GM19025 (cell line): ENCODE data around the gene MYLK.
"Not testable (repeated sequence)": the region's sequence is repeated elsewhere in the genome, so short reads cannot be mapped to it uniquely, and the experiment has no call there.

Experiments used
- ATAC-seq: cut with Tn5 transposase; IDR thresholded peaks from one replicate; pipeline ENCODE4 v1.9.1; 2021; ENCODE audit warnings: mild to moderate bottlenecking, low read depth, moderate library complexity; ENCODE audit not compliant: unreplicated experiment

MYLK gene

GRCh38 chr3:123728014-123728413 lies 156.1 kb downstream of the MYLK start:
- ATAC-seq, result no peak

GRCh38 chr3:123725652-123726400 lies 158.3 kb downstream of the MYLK start:
- no peak for ATAC-seq

GRCh38 chr3:123724306-123724705 lies 159.8 kb downstream of the MYLK start:
- no peak for ATAC-seq

- no peak for ATAC-seq
Observed at GRCh38 chr3:123723522-123724168, 160.5 kb downstream of the MYLK start.

DNA sequence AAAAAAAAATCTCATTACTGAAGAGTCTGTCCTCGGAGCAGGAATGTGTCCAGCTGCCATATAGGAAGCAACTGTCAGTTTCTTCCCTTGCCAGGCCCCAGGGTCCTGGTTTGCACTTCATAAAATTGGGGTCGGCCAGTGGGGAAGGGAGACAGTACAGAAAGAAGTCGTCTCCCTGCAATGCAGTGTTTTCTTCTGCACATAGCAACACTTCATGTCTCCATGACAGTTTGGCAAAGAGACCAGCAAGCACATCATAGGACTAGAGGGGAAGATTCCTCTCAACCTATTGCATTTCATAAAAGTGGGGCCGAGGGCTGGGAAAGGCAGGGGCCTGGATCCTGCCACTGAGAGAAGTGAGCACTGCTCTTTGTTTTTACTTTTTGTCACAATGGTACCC lies 161.1 kb downstream of the MYLK start:
- no peak for ATAC-seq

- ATAC-seq, result no peak
Observed at GRCh38 chr3:123722456-123722855, 161.7 kb downstream of the MYLK start.

DNA sequence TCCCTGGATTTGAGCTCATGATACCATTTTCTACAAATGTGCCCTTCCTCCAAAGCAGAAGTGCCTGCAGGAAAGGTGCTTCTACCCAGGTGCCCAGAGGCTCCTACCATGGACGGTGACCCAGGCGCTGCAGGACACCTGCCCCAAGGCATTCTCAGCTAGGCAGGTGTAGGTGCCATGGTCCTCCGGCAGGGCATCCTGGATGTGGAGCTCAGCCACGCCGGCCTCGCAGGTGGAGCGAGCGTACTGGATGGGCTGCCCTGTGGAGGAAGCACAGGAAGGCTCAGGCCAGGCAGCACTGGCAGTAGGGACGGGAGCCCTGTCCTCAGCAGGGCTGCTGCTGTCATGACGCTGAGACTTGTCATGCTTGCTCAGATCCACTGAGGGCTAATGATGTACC lies 162.1 kb downstream of the MYLK start:
- no peak for ATAC-seq

DNA sequence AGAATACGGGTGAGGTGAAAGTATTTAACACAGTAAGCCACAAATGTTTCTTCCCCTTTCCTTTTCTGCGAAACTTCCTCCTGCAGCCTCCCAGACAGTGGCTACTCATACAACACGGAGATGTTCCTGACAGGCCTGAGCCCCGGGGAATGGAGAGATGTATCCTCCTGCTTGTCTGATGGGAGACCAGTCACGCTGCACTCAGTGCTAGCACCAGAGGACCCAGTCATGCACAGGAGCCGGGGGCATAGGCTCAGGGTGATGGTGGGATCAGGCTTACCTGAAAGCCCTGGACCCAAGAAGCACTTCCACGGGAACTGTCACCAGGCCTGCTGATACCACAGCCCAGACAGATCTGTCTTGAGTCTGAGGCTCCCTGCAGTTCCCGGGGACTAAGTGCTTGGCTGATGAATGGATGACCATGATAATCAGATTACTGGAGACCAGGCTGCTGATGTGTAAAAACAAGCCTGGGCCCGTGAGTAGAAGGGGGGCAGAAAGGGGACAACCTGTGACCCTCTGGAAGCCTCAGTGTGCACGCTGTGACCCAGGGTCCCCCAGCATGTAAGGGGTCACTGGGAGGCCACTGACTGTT lies 162.9 kb downstream of the MYLK start:
- ATAC-seq, result not testable (repeated sequence)

DNA sequence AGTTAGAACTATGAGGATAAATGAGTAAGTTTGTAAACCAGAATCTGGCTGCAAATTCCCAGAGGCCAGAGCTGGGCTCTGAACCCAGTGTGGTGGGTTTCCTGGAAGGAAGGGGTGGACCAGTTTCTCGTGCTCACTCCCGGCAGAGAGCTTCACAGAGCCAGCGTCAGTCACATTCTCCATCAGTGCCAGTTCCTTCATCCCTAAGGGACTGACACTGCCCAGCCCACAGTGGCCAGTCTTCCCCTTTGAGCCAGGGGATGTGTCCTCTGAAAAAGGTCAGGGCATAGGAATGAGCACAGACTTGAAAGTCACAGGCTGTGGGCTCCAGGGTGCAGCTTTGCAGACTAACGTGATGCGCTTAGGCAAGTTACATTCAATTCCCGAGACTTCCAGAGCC lies 163.5 kb downstream of the MYLK start:
- no peak for ATAC-seq

GRCh38 chr3:123719862-123720453 lies 164.2 kb downstream of the MYLK start:
- no peak for ATAC-seq

DNA sequence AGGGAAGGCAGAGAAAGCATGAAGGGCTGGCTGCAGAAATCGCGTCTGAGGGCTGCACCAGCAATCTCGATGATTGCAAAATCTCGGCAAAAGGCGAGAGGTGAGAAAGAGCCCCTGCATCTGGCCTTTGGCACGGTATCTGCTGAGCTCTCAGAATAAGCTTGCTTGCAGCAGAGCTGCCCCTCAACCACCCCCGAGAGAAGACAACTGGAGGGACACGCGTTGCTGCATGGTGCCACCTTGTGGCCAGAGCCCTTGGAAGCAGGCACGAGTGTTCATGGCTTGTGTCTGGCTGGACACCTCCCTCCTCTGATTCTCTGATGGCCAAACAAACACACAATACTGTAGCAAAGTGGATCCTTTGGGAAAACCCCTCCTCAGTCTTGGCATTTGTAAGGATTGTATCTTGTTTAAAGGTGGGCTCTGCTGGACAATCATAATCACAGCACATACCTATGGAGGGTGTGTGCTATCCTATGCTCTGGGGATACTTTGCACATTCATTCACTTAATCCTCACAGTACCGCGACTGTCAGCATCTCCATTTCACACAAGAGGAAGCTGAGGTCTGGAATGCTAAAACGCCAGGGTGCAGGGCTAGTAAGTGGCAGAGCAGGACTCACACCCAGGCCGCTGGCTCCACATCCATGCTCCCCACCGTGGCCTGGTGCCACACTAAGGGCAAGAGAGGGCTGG lies 164.9 kb downstream of the MYLK start:
- not testable (repeated sequence) for ATAC-seq

DNA sequence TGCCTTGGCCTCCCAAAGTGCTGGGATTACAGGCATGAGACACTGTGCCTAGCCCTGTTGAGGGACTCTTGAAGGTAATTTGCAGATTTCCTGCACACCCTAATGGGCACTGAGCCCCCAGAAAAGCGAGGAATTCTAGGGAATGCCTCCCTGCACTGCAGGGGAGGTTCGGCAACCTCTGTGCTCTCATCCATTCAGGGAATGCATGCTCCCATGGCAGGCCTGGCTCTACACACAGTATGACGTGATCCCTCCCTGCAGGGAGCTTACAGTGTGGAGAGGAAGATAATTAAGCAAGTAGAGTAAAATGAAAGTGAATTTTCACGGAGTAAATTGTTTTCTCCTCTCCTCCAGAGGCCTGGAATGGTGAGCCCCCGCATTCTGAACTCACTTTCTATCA lies 166.0 kb downstream of the MYLK start:
- ATAC-seq, result no peak

- not testable (repeated sequence) for ATAC-seq
Observed at GRCh38 chr3:123717451-123717850, 166.7 kb downstream of the MYLK start.

DNA sequence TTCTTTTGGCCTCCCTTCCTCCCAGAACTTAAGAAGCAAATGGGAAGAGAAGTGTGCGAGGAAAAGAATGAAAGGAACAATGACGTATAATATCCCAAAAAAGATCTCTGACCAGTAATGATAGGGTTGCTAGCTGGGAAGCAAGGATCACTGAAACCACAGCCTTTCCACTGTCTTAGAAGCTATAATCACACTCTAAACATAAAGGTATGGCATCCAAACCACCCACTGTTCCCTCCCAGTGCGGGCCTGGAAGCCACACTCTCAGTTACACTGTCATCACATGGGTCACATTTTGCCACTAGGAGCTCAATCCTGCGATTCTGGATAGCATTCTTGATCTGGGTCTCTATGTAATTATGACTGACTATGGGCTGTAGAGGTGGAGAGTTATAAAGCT lies 167.7 kb downstream of the MYLK start:
- ATAC-seq, result no peak

GRCh38 chr3:123713211-123713610 lies 170.9 kb downstream of the MYLK start:
- no peak for ATAC-seq

DNA sequence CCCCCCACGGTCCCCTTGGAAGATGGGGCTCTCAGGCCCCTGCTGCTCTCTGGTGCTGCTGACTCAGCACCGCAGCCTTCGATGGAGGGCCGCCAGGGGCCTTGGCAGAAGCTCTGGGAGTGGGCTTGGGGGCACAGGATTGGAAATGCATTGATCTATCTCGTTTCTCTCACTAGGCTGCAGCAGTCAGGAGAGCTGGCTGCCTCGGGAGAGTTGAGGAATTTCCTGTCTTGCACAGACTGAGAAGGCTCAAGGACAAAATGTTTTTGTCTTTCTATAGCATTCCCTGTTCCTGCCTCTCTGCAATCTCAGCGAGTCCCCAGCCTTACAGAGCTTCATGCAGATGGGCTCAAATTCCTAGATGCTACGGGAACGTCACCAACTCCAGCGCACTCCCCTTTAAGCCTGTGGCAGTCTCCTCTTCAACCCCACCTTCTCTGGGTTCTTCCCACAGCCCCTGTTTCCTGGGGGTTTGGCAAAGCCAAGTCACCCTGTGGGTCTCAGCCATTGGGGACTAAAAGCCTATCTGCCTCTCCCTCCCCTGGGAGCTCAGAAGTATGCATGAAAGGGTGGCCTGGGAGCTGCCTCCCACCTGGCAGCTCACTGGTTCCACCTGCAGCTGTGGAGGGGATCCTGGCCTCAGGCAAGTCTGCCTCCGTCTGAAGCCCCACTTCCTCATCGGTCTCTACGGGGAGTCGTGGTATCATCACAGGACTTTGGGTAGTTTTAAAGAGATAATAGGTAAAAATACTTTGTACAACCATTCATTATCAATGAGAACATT lies 171.9 kb downstream of the MYLK start:
- ATAC-seq, result no peak

DNA sequence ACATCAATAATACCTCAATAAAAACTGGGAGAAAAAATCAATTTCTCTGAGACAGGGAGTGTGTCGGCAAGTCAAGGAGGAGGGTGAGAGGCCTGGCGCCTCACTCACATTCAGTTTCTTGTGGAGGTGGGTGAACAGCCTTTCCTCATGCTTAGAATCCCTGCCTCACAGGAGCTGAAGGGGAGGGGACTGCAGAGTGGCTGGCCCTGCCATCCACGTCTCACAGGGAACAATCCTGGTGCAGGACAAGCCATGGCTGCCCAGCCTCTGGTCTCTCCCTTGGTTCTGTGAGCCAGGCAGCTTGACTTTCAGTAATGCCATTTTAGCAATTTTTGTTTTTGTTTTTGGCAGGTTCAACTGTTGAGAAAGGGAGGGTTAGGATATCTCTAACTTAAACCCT lies 172.8 kb downstream of the MYLK start:
- no peak for ATAC-seq

GRCh38 chr3:123708531-123708930 lies 175.6 kb downstream of the MYLK start:
- ATAC-seq, result no peak

DNA sequence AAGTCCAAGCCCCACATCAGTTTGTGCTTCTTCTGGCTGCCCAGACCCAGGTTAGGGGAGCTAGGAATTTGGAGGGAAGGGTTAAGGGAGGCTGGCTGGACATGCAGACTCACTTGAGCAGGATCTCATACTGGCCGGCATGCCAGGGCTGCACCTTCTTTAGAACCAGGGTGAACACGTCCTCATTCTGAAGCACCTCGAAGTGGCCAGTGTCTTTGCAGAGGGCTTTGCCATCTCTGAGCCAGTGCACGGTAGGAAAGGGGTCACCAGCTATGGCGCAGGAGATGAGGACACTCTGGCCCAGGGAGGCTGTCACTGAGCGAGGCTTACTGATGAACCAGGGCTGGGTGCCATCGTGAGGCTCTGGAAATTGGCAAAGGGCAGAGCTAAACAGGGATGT lies 176.5 kb downstream of the MYLK start:
- ATAC-seq, result not testable (repeated sequence)

GRCh38 chr3:123706871-123707270 lies 177.3 kb downstream of the MYLK start:
- ATAC-seq, result no peak
